GM12874 (cell line): ENCODE data around the gene ZNF76.
A peak's percentile ranks its signal among the peaks of the same experiment; 100 is the strongest.

Experiments used
- CTCF ChIP-seq: IDR thresholded peaks from 2 replicates; pipeline ENCODE4 v1.5.1; 2011; ENCODE audit warnings: low read depth, mild to moderate bottlenecking, control low read depth, low read length, moderate library complexity; ENCODE audit not compliant: insufficient read depth

The ZNF76 gene

DNA sequence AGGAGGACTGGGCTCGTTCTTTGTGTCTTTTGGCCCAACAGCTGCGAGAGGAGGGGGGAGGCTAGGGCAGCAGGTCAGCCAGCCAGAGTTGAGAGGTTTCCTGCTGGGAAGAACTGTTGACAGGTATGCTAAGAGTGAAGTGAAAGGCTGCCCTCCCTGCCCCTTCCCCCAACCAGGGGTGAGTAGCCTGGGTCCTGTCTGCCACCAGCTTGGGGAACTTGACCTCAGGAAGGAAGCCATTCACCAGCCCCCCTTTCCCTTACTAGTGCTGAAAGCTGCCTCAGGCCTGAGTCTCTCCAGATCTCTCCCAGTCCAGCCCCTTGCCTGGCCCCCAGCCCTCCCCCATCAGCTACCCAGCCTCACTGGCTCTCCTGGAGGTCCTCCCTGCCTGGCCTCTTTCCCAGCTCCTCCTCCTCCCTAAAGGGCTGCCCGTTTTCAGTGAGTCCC is 20.7 kb upstream of the ZNF76 start:
- no peak for TF ChIP-seq CTCF

GRCh38 chr6:35239581-35239980 is 20.0 kb upstream of the ZNF76 start:
- no peak for TF ChIP-seq CTCF

- TF ChIP-seq CTCF, result peak; percentile 94
Measured at GRCh38 chr6:35240838-35241801, 18.4 kb upstream of the ZNF76 start.

DNA sequence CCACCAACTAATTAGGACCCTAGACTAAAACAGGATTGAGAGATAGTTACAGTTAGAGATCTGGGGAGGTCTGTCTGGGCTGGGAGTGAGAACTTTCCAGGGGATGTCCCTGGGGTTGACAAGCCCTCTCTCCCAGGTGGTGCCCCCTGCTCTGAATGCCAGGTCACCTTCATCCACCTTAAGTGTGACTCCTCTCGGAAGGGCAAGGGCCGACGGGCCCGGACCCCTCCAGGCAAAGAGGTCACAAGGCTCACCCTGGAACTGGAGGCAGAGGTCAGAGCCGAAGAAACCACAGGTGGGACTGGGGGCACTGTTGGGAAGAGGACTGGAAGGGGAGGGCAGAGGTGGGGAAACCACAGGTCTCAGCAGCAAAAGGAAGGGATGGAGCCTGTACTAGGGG is 17.0 kb upstream of the ZNF76 start:
- TF ChIP-seq CTCF, result no peak

- no peak for TF ChIP-seq CTCF
Measured at GRCh38 chr6:35242906-35243305, 16.6 kb upstream of the ZNF76 start.

DNA sequence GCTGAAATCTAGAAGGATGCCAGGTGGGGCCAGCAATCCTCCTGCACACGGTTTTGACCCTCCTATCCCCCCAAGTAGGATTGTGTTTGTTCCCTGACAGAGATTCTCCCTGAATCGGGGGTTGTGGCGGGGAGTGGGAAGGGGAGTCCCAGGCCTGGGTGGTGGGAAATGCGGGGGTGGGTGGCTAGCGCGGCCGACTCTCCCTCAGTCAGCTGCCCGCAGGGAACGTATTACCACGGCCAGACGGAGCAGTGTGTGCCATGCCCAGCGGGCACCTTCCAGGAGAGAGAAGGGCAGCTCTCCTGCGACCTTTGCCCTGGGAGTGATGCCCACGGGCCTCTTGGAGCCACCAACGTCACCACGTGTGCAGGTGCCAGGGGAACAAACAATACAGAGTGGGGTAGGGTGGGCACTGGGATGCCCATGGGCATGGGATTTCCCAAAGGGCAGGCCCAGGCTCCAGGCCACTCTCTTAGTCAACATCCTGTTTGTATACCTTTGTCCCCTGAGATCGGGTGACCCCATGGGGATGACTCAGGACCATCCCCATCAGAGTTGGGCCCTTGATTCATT is 16.1 kb upstream of the ZNF76 start:
- no peak for TF ChIP-seq CTCF

GRCh38 chr6:35244551-35244950 is 15.0 kb upstream of the ZNF76 start:
- TF ChIP-seq CTCF, result no peak
